Measurements from ENCODE around the gene NEIL1.
"Not testable (repeated sequence)": the region's sequence is repeated elsewhere in the genome, so short reads cannot be mapped to it uniquely, and the experiment has no call there.

The NEIL1 gene, protein sequence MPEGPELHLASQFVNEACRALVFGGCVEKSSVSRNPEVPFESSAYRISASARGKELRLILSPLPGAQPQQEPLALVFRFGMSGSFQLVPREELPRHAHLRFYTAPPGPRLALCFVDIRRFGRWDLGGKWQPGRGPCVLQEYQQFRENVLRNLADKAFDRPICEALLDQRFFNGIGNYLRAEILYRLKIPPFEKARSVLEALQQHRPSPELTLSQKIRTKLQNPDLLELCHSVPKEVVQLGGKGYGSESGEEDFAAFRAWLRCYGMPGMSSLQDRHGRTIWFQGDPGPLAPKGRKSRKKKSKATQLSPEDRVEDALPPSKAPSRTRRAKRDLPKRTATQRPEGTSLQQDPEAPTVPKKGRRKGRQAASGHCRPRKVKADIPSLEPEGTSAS

DNA sequence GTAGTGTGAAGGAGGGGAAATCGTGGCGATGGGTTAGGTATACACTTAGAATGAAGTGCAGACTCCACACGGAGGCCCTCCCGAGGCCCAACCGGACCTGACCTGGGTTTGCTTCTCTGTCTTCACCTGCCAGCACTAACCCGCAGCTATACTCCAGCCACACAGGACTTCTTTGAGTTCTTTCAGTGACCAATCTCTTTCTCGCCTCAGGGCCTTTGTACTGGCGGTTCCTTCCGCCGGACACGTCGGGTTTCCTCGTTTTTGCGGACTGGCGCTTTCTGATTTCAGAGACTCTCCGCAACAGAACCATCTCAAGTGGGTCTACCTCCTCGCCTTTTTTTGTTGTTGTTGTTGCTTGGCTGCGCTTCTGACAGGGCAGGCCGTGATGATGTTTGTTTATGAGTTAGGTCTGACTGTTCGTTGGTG is at the start of gene NEIL1:
TSS of gene NEIL1 (plus strand) at position 244 of the 426 bp plus-strand sequence. CDS start 1,867 bp downstream, outside the sequence.
- no peak for DNase-seq

DNA sequence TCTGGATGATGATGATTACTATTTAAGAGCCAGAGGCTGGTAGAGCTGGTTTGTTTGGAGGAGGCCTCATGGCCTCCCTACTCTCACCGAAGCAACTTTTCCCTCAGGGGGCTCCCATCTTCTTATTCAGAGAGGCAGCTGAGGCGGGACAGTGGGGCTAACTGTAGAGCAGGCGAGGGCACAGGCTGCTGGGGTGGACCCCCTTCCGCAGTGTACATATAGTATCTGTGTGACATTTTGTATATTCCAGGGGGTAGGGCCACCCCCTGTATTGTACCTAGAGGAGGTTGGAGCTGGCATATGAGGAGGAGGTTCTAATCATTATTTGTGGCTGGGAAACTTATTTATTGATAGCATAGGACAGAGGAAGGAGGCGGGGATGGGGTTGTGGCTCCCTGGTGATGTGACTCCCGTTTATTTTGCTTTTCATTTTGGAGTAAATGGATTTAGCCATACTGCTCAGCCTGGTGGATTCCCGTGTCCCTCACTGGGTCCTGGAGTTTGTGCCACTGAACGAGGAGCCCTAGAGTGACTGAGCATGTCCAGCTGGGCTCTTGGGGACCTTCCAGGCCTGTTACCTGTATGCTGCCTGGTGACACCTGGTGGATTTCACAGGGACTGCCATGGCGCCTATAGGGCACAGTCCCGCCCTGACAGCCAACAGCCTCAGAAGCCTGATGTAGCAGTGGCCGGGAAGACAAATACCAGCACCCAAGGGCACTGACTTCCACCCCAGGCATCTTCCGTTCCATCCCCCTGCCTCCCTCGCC is 48.1 kb upstream of the NEIL1 start:
- not testable (repeated sequence) for DNase-seq

DNA sequence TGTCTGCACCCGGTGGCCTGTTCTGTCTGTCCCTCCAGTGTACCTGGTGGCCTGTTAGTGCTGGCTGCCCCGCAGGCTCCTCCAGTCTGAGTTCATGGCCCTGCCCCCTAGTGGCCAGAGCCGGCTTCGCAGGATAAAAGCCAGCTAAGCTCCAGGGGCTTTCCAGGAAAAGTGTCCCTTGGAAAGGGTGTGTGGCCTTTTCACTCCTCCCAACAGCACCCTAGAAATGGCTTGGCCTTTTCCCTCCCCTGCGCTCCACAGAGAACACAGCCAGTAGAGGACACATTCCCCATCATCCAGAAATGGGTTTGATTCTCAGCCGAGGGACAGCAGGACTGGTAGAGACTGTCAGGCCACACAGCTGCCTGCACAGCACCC is 47.5 kb upstream of the NEIL1 start:
- DNase-seq: not testable (repeated sequence)

DNA sequence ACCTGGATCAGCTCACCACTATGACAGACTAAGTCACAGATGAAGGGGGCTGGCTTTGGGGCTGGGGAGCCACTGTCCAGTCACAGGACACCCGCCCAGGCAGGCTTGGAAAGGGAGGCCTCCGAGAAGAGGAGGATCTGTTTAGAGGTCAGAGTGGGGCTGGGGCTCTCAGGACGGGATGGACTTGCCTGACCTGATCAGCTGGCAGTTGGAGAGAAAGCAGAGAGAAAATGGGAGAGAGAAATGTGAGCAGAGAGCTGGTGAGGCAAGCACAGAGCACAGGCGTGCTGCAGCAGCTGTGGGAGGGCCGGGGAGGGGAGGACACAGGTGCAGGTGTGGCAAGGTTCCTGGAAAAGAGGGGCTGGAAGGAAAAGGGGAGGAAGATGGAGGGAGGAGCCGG is 46.8 kb upstream of the NEIL1 start:
- not testable (repeated sequence) for DNase-seq

DNA sequence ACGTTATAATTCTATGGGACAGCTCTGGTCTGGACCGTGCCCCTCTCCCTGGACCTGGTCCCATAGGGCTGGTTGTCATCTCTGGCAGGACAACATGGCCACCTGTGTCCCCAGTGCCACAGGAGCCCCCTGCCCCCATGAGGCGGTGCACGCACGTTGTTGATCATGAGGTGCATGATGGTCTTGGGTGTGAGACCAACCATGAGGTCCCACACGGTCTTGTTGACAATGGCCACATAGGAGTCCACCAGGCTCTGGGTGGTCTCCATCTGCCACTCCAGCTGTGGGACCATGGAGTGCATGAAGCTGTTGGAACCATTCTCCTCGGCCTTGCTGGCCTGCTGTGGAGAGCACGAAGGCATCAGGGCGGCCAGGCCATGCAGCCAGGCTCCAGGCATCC is 44.5 kb upstream of the NEIL1 start:
- DNase-seq: no peak

DNA sequence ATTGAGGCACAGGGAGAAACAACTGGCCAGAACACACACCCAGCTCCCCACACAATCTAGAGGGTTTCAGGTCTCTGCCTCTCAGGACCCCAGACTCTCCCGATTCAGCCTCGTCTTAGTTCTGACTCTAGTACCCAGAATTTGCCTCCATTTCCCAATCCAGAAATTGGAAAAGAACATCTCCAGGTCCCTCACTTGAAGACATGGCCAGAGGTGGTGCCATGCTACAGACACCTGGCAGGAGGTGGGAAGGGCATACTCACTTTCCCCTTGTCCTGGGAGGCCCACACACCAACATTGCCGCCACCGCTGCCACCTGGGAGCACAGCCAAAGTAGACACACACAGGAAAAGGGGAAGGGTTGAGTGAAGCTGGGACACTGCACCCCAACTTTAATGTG is 44.1 kb upstream of the NEIL1 start:
- DNase-seq: not testable (repeated sequence)

DNA sequence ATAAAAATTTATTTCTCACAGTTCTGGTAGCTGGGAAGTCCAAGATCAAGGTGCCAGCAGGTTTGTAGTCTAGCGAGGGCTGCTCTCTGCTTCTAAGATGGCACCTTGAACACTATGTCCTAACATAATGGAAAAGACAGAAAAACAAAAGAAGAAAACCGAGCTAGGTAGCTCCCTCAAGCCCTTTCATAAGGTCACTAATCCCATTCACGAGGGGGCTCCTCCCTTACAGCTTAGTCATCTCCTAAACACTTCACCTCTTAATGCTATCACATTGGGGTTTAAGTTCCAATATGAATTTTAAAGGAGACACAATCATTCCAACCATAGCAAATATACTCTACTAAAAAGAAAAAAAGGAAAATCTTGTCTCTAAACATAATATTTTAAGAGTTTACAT is 40.7 kb upstream of the NEIL1 start:
- no peak for DNase-seq

DNA sequence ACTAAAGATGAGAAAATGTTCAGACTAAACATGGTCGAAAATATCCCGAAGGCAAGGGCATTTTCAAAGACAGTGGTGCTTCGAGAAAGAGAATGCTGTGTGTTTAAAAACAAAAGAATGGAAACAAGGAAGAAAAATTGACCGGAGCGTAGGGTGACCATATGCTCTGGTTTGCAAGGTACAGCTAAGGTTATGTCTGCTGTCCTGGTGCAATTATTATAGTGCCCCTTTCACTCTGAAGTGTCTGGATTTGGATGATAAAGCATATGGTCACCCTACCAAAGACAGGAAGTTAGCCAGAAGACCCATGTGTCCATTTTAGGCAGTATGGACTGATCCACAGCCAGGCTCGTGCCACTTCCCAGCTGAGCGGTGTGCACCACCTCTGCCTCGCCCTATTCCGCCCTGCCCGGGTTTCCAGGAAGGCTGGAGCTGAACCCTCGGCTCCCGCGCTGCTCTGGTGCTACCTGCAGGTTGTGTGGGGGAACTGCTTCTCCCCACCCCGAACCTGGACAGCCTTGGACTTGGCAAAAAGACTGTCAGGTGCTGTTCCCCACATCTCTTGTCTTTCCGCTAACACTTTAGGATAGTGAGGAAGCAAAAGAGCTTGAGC is 39.0 kb upstream of the NEIL1 start:
- DNase-seq: peak; percentile 16 to 34

DNA sequence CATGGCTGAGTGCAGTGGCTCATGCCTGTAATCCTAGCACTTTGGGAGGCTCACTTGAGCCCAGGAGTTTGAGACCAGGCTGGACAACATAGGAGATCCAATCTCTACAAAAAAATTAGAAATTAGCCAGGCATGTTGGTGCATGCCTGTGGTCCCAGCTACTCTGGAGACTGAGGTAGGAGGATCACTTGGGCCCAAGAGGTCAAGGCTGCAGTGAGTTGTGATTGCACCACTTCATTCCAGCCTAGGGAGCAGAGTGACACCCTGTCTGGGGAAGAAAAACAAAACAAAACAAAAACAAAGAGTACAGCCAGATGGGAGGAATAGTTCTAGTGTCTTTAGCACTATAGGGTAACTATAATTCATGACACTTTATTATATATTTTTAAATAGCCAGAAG is 37.1 kb upstream of the NEIL1 start:
- DNase-seq: no peak

DNA sequence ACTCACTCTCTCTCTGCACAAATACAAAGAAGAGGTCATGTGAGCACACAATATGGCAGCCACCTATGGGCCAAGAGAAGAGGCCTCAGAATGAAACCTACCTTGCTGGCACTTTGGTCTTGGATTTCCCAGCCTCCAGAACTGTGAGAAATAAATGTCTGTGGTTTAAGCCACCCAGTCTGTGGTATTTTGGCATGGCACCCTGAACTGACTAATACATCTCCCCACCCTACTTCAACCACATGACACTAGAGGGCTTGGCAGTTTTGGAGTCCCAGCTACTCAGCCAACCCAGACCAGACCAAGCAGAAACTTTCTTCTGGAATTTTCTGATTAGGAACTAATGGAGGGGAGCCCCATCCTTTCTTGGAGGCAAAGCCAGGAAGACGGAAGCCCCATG is 34.3 kb upstream of the NEIL1 start:
- DNase-seq: not testable (repeated sequence)

DNA sequence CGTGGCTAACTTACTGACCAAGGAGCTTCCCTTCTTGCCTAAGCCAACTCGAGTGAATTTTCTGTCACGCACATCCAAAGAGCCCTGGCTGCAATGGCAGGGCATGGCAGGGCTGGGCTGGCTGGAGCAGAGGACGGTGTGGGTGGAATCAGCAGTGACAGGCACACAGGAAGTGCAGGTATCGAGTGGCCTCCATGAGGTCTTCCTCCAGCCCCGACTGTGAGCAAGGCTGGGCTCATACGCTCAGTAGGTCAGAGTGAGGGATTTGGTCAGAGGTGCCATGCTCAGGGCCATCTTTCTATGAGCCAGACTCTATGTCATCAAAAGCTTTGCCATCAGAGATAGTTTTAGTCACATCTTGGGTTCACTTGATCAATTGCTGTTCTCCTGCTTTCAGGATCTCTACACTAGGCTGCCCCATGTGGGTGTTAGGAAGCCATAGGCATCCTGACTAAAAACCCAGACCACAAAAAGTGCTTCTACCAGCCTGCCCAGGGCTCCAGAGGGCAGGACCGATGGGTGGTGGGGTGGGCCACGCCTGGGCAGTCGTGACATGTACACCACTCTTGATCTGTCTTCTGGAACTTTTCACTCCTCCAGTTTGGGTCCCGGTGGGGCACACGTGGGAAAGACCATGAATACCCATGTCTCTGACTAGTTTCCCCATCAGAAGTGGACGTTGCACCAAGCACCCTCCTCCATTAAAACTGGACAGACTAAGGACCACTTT is 33.6 kb upstream of the NEIL1 start:
- DNase-seq: no peak

DNA sequence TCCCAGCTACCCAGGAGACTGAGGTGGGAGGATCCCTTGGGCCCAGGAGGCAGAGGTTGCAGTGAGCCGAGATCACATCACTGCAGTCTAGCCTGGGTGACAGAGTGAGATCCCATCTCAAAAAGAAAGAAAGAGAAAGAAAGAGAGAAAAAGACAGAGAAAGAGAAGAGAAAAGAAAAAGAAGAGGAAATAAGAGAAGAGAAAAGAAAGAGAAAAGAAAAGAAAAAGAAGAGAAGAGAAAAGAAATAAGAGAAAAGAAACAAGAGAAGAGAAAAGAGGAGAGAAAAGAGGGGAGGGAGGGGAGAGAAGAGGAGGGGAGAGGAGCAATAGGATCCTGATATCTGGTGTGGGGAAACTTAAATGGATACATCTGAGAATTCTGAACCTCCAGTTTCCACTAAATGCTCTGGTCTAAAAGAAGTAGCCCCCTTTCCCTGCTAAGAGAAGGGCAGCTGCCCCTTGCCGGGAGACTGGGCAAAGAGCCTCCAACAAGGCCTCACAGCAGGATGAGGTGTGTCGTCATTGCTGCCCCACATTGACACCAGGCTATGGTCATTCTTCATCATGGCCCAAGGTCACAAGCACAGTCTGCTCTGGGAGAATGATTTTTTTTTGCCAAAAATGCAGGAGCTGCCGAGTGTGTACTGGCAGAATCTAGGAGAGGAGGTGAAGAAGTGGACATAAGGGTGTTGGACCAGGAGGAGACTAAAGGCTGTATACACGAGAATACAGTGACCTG is 32.1 kb upstream of the NEIL1 start:
- no peak for DNase-seq

DNA sequence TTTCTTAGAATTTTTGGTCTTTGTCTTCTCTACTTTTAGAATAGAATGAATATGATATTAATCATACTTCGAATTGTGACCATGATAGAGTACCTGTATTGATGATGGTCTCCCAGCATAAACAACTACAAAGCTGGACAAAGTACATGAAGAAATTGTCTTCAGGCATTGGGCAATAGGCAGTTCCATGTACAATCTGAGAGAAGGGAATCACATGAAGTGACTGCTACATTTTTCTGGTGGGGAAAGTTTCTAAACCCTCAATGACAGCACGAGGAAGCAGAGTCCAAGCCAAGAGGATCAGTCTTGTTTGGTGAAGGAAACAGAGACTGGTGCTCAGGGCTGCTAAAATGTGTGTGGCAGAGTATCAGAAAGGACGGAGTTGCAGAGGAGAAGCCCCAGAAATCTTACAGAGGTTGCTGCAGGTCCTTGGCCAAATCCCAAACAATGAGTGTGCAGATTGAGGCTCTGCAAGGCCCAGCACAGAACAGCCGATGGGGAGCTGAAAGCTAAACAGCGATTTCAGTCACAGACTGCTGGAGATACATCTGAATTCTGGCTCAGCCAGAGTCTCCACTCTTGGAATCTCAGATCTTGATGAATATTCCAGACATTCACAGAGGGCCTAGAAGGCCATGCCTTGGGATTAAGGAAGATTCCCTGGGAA is 27.5 kb upstream of the NEIL1 start:
- DNase-seq: not testable (repeated sequence)

DNA sequence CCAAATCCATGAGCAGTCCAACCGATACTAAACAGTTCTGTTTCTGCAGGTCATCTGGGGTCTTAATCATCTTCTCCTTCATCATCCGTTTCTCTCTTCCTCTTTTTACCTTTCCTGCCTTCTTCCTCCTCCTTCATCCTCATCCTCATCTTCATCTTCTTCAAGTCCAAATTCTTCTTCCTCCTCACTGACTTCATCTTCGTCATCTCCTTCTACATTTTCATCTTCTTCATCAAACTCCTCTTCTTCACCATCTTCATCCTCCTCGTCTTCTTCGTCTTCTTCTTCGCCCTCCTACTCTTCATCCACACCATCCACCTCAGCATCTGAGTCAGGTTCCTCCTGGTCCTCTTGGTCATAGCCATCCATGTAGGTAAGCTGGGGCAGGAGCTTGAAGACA is 25.1 kb upstream of the NEIL1 start:
- no peak for DNase-seq

DNA sequence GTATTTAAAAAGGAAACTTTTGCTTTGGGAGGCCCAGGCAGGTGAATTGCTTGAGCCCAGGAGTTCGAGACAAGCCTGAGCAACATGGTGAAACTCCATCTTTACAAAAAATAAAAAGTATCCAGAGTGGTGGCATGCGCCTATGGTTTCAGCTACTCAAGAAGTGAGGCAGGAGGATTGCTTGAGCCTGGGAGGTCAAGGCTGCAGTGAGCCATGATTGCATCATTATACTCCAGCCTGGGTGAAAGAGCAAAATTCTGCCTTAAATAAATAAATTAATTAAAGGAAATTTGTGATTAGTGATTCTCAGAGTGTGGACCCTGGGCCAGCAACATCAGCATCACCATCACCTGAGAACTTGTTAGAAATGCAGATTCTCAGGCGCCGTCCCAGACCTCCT is 20.9 kb upstream of the NEIL1 start:
- no peak for DNase-seq

DNA sequence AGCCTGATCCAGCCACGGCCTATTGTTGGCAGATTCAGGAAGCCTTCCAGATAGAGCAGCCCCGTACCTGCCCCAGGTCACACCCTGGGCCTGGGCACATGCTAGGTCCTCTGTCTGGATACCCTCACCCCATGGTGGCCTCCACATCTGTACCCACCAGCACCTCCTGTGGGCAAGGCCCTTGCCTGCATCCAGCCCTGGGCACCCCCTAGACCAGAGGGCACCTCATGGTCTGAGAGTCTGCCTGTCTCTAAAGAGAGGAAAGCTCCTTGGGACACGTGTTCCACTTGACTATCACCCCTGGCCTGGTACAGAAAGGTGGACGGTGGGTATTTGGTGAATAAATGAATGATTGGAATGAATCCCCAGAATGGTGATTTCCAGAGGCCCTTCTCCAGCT is 19.8 kb upstream of the NEIL1 start:
- no peak for DNase-seq

DNA sequence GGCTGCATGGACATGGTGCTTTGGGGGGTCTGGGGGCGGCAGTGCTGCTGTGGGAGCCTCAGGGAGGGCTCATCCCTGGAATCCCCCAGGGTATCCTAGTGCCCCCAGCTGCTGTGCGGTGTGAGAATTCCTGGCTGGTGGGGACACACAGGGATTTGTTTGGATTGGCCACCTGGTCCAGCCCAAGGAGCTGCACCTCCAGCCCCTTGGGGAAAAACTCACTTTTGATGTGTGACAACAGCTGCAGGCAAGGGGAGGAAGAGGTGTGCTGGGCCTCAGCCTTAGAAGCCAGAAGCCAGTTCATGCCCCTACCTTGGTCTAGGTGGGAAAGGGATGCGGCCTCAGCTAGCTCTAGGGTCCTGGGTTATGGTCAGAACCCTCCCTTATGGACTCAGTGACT is 19.3 kb upstream of the NEIL1 start:
- DNase-seq: no peak

DNA sequence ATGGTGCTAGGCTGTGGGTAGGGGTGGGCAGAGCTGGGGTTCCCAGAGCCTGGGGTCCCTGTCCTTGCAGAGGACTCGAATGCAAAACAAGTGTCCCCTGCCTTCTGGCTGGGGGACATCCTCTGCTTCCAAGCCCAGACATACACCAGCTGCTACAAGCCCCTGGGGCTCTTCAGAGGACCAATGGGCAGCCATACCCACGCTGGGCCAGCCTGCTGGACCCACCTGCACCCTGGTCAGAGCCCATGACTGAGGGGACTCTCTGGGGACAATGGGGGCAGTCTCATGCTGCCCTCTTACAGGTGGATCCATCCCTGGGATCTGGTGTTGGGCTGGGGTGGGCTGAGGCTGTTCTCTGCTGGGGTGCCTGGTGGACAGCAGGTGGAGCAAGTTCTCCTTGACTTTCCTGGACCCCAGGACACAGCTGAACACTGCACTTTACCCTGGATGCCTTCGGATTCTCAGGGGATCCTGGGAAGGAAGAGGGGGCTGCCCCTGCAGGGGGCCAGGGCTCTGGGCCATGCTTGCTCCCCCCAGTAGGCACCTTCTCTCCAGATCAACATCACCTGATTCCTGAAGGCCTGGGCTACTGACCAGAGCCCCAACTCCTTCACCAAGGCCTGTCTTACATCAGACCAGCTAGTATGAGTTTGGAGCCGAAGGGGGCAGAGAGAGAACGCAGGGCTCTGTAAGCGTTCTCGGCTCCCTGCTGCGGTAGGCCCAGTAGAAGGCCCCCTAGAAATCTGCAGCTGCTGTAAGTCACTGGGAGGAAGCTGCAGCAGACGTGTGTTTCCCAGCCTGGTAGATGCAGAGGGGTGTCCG is 18.1 kb upstream of the NEIL1 start:
- no peak for DNase-seq

DNA sequence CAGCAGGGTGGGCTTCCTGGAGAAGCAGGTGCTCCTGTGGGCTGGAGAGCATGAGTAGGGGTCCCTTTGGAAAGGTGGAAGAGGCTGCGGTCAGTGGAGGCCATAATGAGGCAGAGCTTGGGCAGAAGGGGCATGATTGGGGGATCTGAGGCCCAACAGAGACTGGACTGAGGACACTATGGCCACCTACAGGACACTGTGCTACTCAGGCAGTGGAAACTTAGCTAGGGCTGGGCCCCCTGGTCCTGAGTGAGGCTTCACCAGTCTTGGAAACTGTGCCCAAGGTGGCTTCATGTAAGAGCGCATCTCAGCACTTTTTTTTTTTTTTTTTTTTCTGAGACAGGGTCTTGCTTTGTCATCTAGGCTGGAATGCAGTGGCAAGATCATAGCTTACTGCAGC is 17.3 kb upstream of the NEIL1 start:
- no peak for DNase-seq

DNA sequence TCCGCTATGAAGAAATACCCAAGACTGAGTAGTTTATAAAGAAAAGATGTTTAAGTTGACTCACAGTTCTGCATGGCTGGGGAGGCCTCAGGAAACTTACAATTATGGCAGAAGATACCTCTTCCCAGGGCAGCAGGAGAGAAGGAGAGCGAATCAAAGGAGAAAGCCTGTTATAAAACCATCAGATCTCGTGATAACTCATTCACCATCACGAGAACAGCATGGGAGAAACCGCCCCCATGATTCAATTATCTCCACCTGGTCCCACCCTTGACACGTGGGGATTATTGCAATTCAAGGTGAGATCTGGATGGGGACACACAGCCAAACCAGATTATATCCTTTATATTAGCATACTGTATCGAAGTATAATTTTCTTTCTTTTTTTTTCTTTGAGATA is 14.7 kb upstream of the NEIL1 start:
- not testable (repeated sequence) for DNase-seq
